Right forelimb (tissue), 1 donor: Measurements from ENCODE around the gene ZNF423.
A peak's percentile ranks its signal among the peaks of the same experiment; 100 is the strongest.

Source experiments
- DNase-seq: peaks from one replicate; pipeline ENCODE4 v3.0.0-alpha.2; 2018

The ZNF423 gene

GRCh38 chr16:49848530-49848929 lies 7.4 kb downstream of the ZNF423 start:
- no peak for DNase-seq

- DNase-seq, result no peak
Observed at GRCh38 chr16:49846800-49847199, 9.1 kb downstream of the ZNF423 start.

- DNase-seq, result no peak
Observed at GRCh38 chr16:49844359-49844758, 11.6 kb downstream of the ZNF423 start.

GRCh38 chr16:49843758-49844157 lies 12.2 kb downstream of the ZNF423 start:
- DNase-seq, result no peak

- no peak for DNase-seq
Observed at GRCh38 chr16:49842972-49843371, 12.9 kb downstream of the ZNF423 start.

- DNase-seq, result no peak
Observed at GRCh38 chr16:49839017-49839825, 16.7 kb downstream of the ZNF423 start.

- peak; percentile 66 for DNase-seq
Observed at GRCh38 chr16:49838441-49839016, 17.4 kb downstream of the ZNF423 start.

GRCh38 chr16:49837688-49838410 lies 18.1 kb downstream of the ZNF423 start:
- no peak for DNase-seq

GRCh38 chr16:49836668-49837067 lies 19.2 kb downstream of the ZNF423 start:
- DNase-seq, result no peak

GRCh38 chr16:49836218-49836617 lies 19.7 kb downstream of the ZNF423 start:
- DNase-seq, result no peak

- no peak for DNase-seq
Observed at GRCh38 chr16:49835161-49835777, 20.6 kb downstream of the ZNF423 start.

- peak; percentile 83 for DNase-seq
Observed at GRCh38 chr16:49834531-49835151, 21.3 kb downstream of the ZNF423 start.

GRCh38 chr16:49833796-49834530 lies 21.9 kb downstream of the ZNF423 start:
- DNase-seq, result no peak

- no peak for DNase-seq
Observed at GRCh38 chr16:49833085-49833484, 22.8 kb downstream of the ZNF423 start.

GRCh38 chr16:49832177-49832576 lies 23.7 kb downstream of the ZNF423 start:
- DNase-seq, result no peak

GRCh38 chr16:49830873-49831272 lies 25.0 kb downstream of the ZNF423 start:
- no peak for DNase-seq

- DNase-seq, result no peak
Observed at GRCh38 chr16:49828533-49829267, 27.2 kb downstream of the ZNF423 start.

- no peak for DNase-seq
Observed at GRCh38 chr16:49827805-49828438, 28.0 kb downstream of the ZNF423 start.

- DNase-seq, result no peak
Observed at GRCh38 chr16:49826515-49826914, 29.4 kb downstream of the ZNF423 start.

GRCh38 chr16:49825041-49825440 lies 30.9 kb downstream of the ZNF423 start:
- DNase-seq, result no peak

- no peak for DNase-seq
Observed at GRCh38 chr16:49824593-49824992, 31.3 kb downstream of the ZNF423 start.
